ENCODE results near the gene PTPRG.
"Not testable (repeated sequence)": the region's sequence is repeated elsewhere in the genome, so short reads cannot be mapped to it uniquely, and the experiment has no call there.

Gene PTPRG

GRCh38 chr3:61716693-61717092 lies 155.3 kb downstream of the PTPRG start:
- DNase-seq (ENCODE audit: low read depth in 1 of 2, low spot score in 1 of 2), result not testable (repeated sequence)

DNA sequence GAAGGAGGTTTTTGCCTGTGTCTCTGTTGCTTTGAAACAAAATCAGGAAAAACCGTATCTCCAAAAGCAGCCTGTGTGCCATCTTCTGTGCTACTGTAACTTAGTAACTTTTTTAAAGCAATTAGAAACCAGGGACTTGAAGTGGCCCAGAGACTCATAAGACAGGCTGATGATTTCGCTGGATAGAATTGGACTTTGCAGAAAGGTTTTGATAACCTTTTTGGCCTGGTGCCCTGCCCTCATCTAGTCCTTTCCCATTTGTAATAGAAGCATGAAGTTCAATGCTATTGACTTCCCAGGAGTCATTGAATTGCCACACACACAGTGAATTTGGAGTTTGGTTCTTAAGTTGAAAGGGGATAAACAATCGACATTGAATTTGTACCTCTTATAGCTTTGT lies 157.2 kb downstream of the PTPRG start:
- no peak for DNase-seq (ENCODE audit: low read depth in 1 of 2, low spot score in 1 of 2)

DNA sequence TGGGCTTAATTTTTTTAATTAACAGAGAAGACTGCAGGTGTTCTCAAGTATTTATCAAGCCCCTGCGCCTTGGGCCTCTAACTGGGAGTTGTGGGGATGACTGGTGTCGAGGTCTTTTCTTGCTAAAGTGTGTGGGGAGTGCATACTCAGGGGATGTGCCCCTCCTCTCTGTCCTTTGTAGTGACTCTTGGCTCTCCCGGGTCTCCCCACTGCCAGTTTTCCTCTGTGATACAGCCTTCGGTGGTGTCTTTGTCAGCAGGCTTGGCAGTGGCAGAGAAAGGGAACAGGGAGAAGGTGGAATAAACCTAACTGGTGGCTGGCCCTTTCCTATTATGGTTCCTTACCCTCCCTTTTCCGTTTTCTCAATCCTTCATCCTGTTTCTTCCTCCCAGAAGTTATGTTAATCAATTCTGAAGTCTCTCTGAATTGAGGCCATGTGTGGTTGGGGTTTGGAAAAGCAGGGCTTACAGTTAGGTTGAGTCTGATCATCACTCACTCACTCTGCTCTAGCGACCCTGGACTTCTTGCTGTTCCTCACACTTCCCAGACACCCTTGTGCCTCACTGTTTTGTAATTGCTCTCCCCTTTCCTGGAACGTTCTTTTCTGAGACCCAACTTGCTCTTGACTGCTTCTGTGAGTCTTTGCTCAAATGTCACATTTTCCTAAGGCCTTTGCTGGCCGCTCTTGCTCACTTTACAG lies 158.1 kb downstream of the PTPRG start:
- DNase-seq (ENCODE audit: low read depth in 1 of 2, low spot score in 1 of 2), result no peak

GRCh38 chr3:61723038-61723437 lies 161.7 kb downstream of the PTPRG start:
- no peak for DNase-seq (ENCODE audit: low read depth in 1 of 2, low spot score in 1 of 2)

DNA sequence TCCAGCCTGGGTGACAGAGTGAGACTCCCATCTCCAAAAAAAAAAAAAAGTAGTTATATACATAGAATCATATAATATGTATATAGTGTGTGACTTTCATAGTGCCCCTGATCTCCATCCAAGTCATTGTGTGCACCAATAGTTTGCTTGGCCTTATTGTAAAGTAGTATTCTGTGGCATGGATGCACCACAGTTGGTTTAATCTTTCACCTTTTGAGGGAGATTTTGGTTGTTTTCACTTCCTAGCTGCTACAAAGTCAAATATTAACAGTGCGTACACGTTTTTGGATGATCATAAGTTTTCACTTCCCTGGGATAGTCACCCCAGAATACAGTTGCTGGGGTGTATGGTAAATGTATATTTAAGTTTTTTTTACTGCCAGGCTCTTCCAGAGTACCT lies 162.8 kb downstream of the PTPRG start:
- no peak for DNase-seq (ENCODE audit: low read depth in 1 of 2, low spot score in 1 of 2)

- DNase-seq (ENCODE audit: low read depth in 1 of 2, low spot score in 1 of 2), result no peak
Measured at GRCh38 chr3:61724801-61725200, 163.4 kb downstream of the PTPRG start.

GRCh38 chr3:61725851-61726333 lies 164.5 kb downstream of the PTPRG start:
- DNase-seq (ENCODE audit: low read depth in 1 of 2, low spot score in 1 of 2), result no peak

GRCh38 chr3:61727435-61727834 lies 166.1 kb downstream of the PTPRG start:
- no peak for DNase-seq (ENCODE audit: low read depth in 1 of 2, low spot score in 1 of 2)

DNA sequence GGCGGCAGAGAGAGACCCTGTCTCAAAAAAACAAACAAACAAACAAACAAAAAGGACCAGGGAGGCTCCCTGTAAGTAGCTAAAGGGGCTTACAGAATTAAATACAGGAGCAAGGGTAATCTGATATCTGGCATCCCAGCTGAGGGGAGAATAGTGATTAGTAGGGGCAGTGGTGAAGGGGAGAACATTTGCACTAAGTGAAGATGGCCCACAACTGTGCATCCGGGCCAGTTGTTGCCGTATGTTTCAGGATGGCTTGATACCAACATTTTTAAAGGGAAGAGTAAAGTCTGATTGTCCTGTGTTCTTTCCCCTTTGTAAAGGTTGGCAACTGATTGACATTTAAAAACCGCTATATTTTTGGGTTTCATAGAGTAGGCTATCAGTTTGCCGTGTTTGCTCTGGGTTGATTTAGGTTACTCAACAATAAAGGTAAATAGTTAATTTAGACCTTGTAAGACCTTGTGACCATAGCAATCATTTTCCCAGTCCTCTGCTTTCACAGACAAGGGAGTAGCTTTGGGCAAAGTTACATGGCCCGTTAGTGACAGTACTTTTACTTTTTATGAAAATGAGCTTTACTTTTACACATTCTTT lies 167.8 kb downstream of the PTPRG start:
- DNase-seq (ENCODE audit: low read depth in 1 of 2, low spot score in 1 of 2), result no peak

GRCh38 chr3:61730056-61730455 lies 168.7 kb downstream of the PTPRG start:
- DNase-seq (ENCODE audit: low read depth in 1 of 2, low spot score in 1 of 2), result no peak

DNA sequence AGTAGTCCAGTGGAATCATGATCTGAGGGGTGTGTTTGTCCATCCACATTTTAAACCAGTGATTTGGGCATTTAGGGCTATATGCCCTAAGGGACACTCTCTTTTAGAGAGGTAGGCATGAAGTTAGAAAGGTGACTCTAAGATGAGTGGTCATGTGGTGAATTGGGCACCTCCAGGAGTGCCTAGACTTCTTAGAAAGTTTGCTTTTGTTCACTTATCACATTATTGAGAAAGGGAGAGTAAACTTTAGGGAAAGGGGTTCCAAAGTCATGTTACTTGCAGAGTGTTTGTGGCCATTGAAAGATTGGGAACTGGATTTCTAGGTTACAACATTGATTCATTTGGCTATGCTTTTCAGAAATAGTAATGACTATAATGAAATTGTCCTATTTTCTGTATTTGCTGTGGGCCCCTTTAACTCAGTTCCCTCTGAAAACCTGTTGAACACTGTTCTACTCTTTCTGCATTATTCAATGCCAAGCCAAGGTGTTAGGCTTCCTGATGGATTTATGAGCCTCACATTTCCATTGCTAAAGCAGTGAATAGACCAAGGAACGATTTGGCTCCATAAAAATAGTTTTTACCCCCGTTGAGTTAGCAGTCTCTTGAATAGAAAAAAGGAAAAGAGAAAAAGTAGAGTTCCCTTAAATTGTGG lies 169.3 kb downstream of the PTPRG start:
- DNase-seq (ENCODE audit: low read depth in 1 of 2, low spot score in 1 of 2), result no peak

- DNase-seq (ENCODE audit: low read depth in 1 of 2, low spot score in 1 of 2), result no peak
Measured at GRCh38 chr3:61733000-61733399, 171.6 kb downstream of the PTPRG start.

GRCh38 chr3:61733876-61734275 lies 172.5 kb downstream of the PTPRG start:
- no peak for DNase-seq (ENCODE audit: low read depth in 1 of 2, low spot score in 1 of 2)

GRCh38 chr3:61734749-61735686 lies 173.6 kb downstream of the PTPRG start:
- no peak for DNase-seq (ENCODE audit: low read depth in 1 of 2, low spot score in 1 of 2)

DNA sequence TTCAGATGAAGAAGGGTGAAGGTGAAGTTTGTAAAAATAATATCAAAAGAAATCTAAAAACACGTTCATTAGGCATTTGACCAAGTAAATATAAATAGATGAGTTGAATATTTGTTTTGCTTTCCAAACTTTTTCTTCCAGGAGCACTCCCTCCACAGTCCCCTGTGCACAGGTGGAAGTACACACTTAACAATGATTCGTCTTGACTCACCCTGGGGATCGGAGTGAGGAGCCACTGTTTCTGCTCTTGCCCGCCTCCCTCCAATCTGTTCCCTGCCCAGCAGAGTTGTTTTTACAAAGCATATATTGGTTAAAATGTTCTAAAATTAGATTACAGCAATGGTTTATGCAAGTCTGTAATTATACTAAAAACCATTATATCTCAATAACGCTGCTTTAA lies 175.1 kb downstream of the PTPRG start:
- DNase-seq (ENCODE audit: low read depth in 1 of 2, low spot score in 1 of 2), result no peak

- DNase-seq (ENCODE audit: low read depth in 1 of 2, low spot score in 1 of 2), result no peak
Measured at GRCh38 chr3:61739640-61740039, 178.3 kb downstream of the PTPRG start.

DNA sequence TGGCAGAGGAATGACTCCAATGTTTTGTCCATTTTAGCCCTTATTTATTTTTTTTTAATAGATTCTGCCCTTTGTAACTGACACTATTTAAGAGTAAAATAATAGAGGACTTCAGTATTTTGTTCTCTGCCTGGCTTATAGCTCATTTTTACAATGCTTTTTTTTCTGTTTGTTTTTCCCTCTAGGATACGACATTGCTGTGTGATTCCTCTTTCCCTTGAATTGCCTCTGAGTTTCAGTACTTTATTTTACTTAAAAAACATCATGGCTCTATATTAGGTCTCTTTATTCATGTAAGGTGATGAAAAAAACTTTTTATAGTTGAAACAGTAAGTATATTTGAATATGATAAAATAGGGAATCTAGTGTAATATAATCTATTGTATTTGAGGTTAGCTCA lies 179.1 kb downstream of the PTPRG start:
- no peak for DNase-seq (ENCODE audit: low read depth in 1 of 2, low spot score in 1 of 2)

GRCh38 chr3:61741551-61741950 lies 180.2 kb downstream of the PTPRG start:
- no peak for DNase-seq (ENCODE audit: low read depth in 1 of 2, low spot score in 1 of 2)

DNA sequence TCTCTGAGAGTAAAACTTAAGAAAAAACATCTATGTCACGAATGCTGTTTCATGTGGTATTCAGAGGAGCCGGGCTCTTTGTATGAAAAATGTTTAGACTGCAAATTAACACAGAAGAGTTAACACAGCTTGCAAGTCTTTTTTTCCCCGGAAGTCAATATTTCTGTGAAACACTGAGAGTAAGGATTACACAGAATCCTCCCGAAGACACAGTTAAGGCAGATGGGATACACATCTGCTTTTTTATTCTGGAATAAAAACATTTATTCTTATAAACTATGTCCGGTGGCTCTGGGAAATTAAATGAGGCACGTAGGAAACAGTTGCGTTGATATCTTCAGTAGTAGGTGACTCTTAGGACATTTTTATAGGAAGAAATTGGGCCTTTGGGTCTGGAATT lies 180.6 kb downstream of the PTPRG start:
- DNase-seq (ENCODE audit: low read depth in 1 of 2, low spot score in 1 of 2), result no peak

DNA sequence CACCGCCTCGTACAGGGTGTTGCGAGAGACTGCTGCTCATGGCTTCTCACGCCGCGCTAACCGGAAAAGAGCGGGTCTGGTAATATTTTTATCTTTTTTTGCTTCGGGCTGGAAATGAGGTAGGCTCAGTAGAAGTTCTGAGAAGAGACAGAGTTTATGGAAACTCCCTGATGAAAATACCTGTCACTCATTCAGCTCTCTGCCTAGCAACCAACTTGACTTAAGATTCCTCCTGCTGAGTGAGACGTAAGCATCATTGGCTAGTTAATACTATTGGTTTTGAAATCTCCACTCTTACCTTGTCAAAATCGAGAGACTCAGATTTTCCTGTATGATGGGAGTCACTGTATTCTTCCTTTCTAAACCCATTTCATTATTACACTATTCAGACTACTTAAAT lies 181.7 kb downstream of the PTPRG start:
- DNase-seq (ENCODE audit: low read depth in 1 of 2, low spot score in 1 of 2), result no peak

DNA sequence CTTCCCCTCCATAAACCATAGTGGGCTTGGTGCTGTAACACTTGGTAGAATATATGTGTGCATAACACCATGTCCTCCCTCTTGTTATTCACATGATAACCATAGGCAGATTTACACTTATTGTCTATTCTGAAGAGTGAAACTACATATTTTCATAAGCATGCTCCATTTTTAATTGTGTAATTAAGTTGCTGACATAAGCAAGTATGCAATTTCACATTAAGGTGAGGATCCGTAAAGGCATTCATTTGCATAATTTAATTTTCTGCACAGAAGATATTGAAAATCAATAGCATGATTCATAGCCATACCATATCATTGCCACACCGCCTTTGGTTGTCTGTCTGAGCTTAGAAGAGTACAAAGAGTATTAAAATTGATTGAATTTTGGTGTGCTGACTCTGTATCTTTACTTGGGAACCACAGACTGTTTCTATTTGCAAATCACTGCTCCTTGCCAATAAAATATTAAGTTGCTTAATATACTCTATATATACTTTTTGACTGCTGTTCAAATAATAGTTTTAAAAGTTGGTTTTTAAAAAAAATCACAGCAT lies 182.4 kb downstream of the PTPRG start:
- no peak for DNase-seq (ENCODE audit: low read depth in 1 of 2, low spot score in 1 of 2)
